Breast epithelium (tissue), 4 donors: ENCODE results near the gene SNTG2. TPM values are rescaled to one million over a fixed set of nuclear protein-coding genes. Genes with fewer than 3 reads are reported as not detected.

ENCODE experiments used
- DNase-seq, 2 donors: peaks; one replicate each; pipeline ENCODE4 v3.0.0-alpha.2; 2019; ENCODE audit warnings: low spot score in 2 of 2
- H3K27ac ChIP-seq, 2 donors: fragments of 200-600 bp; sonication (generic) in 1 of 2; one replicate each; pipeline ENCODE4 v1.5.1; 2016 to 2019; ENCODE audit warnings: mild to moderate bottlenecking in 1 of 2
- H3K27me3 ChIP-seq, 2 donors: fragments of 200-600 bp; sonication (generic) in 1 of 2; one replicate each; pipeline versions ENCODE4 v1.5.1 to v1.6.0; 2017 to 2019; ENCODE audit warnings: control low read depth in 1 of 2, mild to moderate bottlenecking in 1 of 2
- H3K36me3 ChIP-seq: fragments of 200-600 bp; one replicate; pipeline ENCODE4 v1.5.1; 2019
- H3K4me1 ChIP-seq, 2 donors: fragments of 200-600 bp; sonication (generic); one replicate each; pipeline ENCODE4 v1.5.1; 2016 to 2019; ENCODE audit warnings: control low read depth in 1 of 2
- H3K4me3 ChIP-seq, 3 donors: fragments of 200-600 bp; sonication (generic); 1 replicate in 2 of 3; 2 replicates in 1 of 3; pipeline ENCODE4 v1.5.1; 2016 to 2019; ENCODE audit warnings: mild to moderate bottlenecking in 3 of 3, moderate library complexity in 2 of 3
- H3K9me3 ChIP-seq, 2 donors: fragments of 200-600 bp; sonication (generic) in 1 of 2; one replicate each; pipeline ENCODE4 v1.5.1; 2016 to 2019; ENCODE audit warnings: control low read depth in 1 of 2
- CTCF ChIP-seq, 3 donors: fragments of 450-650 bp; IDR thresholded peaks; one replicate each; pipeline ENCODE4 v1.5.1; 2016 to 2017; ENCODE audit warnings: antibody characterized with exemption in 3 of 3, mild to moderate bottlenecking in 3 of 3, moderate library complexity in 3 of 3
- POLR2A ChIP-seq: fragments of 450-650 bp; IDR thresholded peaks from one replicate; pipeline ENCODE4 v1.6.1; 2016; ENCODE audit warnings: antibody characterized with exemption, mild to moderate bottlenecking, moderate library complexity
- POLR2AphosphoS5 ChIP-seq, 3 donors: sonication (generic); formaldehyde crosslinking; IDR thresholded peaks; one replicate each; pipeline ENCODE4 v1.6.1; 2017; ENCODE audit warnings: antibody characterized with exemption in 3 of 3
- intact Hi-C: fragments of 100-400 bp; cut with DNase I; formaldehyde crosslinking; loops from one replicate; pipeline ENCODE4 v1.15.1; 2023; ENCODE audit warnings: low total_unique reads
- total RNA-seq, 3 donors: library from RNA; depleted of rRNA; stranded (reverse); fragments of >200 nt; gene quantifications; one replicate each; pipeline ENCODE4 v1.1.0, GENCODE V29; 2016

SNTG2 gene
- total RNA-seq, 3 donors from 2014 or later: 4.6 to 7.4 (median 6.0) TPM

GRCh38 chr2:951224-952006, 766 bp downstream of the SNTG2 start:
- TF ChIP-seq CTCF (IDR thresholded peaks at IDR 0.05) (no peak), POLR2A (no peak), POLR2AphosphoS5 (IDR thresholded peaks at IDR 0.05) (no peak)
- no peak for DNase-seq
- H3K4me3 ChIP-seq: peak overlapping the region; percentile 46 to 70 (median 54)
- H3K4me1 ChIP-seq: no peaks in the 10 kb centered on the region
- H3K9me3 ChIP-seq: no peaks in the 10 kb centered on the region
- intact Hi-C loops: no loop called here
- peaks cover 3 to 65% of the 10 kb centered on the region in 2 donors for H3K27me3 ChIP-seq
- H3K27ac ChIP-seq: peak overlapping the region in 1 of 2 donors; percentile 13
- H3K36me3 ChIP-seq: no peaks in the 10 kb centered on the region

- Histone ChIP-seq H3K27ac (no peak overlapping the region), H3K27me3 (peaks cover 3 to 50% of the 10 kb centered on the region in 2 donors), H3K4me1 (no peaks in the 10 kb centered on the region), H3K36me3 (no peaks in the 10 kb centered on the region), H3K4me3 (no peak overlapping the region), H3K9me3 (no peaks in the 10 kb centered on the region)
- DNase-seq: no peak
- TF ChIP-seq POLR2A (no peak), POLR2AphosphoS5 (IDR thresholded peaks at IDR 0.05) (no peak), CTCF (IDR thresholded peaks at IDR 0.05) (no peak)
- intact Hi-C loops: no loop called here
Observed at GRCh38 chr2:953408-953807, 2.8 kb downstream of the SNTG2 start.

- Histone ChIP-seq H3K27ac (peak overlapping the region in 1 of 2 donors; percentile 1), H3K27me3 (peaks cover 3 to 44% of the 10 kb centered on the region in 2 donors), H3K4me3 (no peak overlapping the region), H3K4me1 (no peaks in the 10 kb centered on the region), H3K9me3 (no peaks in the 10 kb centered on the region), H3K36me3 (no peaks in the 10 kb centered on the region)
- DNase-seq: no peak
- intact Hi-C loops: no loop called here
- no peak for TF ChIP-seq CTCF (IDR thresholded peaks at IDR 0.05)
- TF ChIP-seq POLR2AphosphoS5 (IDR thresholded peaks at IDR 0.05): no peak
- TF ChIP-seq POLR2A: no peak
Observed at GRCh38 chr2:953975-954686, 3.5 kb downstream of the SNTG2 start.

- no peaks in the 10 kb centered on the region for H3K9me3 ChIP-seq
Observed at GRCh38 chr2:954687-955000, 4.0 kb downstream of the SNTG2 start.

More at GRCh38 chr2:954687-955000, 4.0 kb downstream of the SNTG2 start:
- Histone ChIP-seq H3K27me3 (peaks cover 3 to 39% of the 10 kb centered on the region in 2 donors), H3K27ac (no peak overlapping the region), H3K4me1 (no peaks in the 10 kb centered on the region), H3K4me3 (no peak overlapping the region), H3K36me3 (no peaks in the 10 kb centered on the region)
- intact Hi-C loops: no loop called here
- no peak for DNase-seq
- TF ChIP-seq CTCF (IDR thresholded peaks at IDR 0.05) (no peak), POLR2AphosphoS5 (IDR thresholded peaks at IDR 0.05) (no peak), POLR2A (no peak)
